Effector memory CD4-positive, alpha-beta T cell (primary cell): ENCODE data around the gene SH3D21.
A peak's percentile ranks its signal among the peaks of the same experiment; 100 is the strongest.

Experiments
- DNase-seq, 3 donors: peaks; one replicate each; pipeline ENCODE4 v3.0.0-alpha.2; 2020
- H3K27ac ChIP-seq: 2 replicates; pipeline ENCODE4 v1.7.0; 2013; ENCODE audit warnings: mild to moderate bottlenecking, low read length, moderate library complexity; ENCODE audit not compliant: insufficient read depth, poor library complexity, severe bottlenecking
- H3K27me3 ChIP-seq: replicated peaks from 2 replicates; pipeline ENCODE4 v1.7.0; 2013; ENCODE audit warnings: mild to moderate bottlenecking, low read length; ENCODE audit not compliant: insufficient read depth, control insufficient read depth, poor library complexity, severe bottlenecking
- H3K36me3 ChIP-seq: 2 replicates; pipeline ENCODE4 v1.7.0; 2013; ENCODE audit warnings: mild to moderate bottlenecking, low read length, moderate library complexity; ENCODE audit not compliant: control insufficient read depth, insufficient read depth
- H3K4me1 ChIP-seq: 2 replicates; pipeline ENCODE4 v1.7.0; 2013; ENCODE audit warnings: low read length, mild to moderate bottlenecking; ENCODE audit not compliant: control insufficient read depth, insufficient read depth, poor library complexity, severe bottlenecking
- H3K4me3 ChIP-seq: 2 replicates; pipeline ENCODE4 v1.7.0; 2013; ENCODE audit warnings: low read length, low read depth, mild to moderate bottlenecking; ENCODE audit not compliant: insufficient read depth, poor library complexity, severe bottlenecking
- H3K9me3 ChIP-seq: 2 replicates; pipeline ENCODE4 v1.7.0; 2013; ENCODE audit warnings: mild to moderate bottlenecking, low read length, moderate library complexity; ENCODE audit not compliant: control insufficient read depth

The SH3D21 gene

DNA sequence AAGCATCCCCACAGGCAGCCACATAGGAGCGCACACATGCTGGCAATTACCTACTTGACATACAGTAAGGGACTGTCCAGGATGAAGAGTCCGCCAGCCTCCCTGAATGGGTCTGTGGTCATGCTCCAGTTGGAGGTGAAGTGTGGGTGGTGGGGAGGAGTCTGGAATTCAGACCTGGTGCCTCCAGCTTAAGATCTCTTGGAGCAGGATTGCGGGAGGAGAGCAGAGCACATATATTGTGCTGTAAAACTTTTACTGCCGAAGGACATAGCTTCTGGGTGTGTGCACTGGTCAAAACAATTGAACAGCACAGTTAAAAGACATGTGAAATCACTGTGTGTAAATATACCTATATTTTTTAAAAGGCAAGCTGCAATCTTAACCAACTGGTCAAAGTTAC lies 61.6 kb downstream of the SH3D21 start:
- Histone ChIP-seq H3K36me3 (peaks cover 4% of the 10 kb centered on the region), H3K4me1 (peaks cover 32% of the 10 kb centered on the region), H3K4me3 (no peak overlapping the region), H3K27ac (peak overlapping the region; percentile 61), H3K27me3 (no peaks in the 10 kb centered on the region), H3K9me3 (no peaks in the 10 kb centered on the region)
- no peak for DNase-seq

DNA sequence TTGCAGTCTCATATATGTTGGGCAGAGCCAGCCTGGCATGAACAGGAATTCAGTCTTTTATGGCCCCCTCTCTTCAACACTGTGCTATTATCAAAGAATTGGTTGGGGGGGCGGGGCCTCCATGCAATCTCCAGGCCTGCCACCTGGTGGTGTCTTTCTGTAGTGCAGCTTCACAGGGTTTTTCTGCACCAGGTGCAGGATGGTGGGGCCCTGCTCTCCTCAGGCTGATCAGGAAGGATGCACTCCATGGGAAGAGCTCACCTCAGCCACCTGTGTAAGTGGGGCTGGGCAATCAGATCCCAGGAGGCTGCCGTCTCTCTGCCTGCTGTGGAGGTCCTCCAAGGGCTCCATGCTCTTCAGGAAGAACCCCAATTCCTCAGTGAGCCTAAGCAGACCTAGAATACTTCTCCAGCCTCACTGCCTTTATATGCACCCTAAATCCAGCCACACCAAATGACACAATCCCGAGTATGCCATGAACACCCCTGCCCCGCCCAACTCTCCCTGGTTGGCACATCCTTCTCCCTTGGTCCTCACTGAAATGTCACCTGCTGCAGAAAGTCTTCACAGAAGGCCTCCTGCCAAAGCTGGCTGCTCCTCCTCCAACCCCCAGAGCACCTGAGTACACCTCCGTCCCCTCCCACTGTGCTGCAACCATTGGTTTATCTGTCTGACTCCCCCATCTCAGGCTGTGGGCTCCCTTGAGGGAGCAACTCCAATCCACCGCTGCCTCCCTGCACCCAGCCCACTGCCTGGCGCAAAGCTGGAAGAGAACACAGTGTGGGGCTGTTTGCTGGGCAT lies 63.1 kb downstream of the SH3D21 start:
- Histone ChIP-seq H3K36me3 (no peaks in the 10 kb centered on the region), H3K27ac (peak overlapping the region; percentile 6), H3K4me1 (peaks cover 46% of the 10 kb centered on the region), H3K27me3 (no peaks in the 10 kb centered on the region), H3K4me3 (no peak overlapping the region), H3K9me3 (no peaks in the 10 kb centered on the region)
- DNase-seq, result peak; percentile 64 to 76 (median 68)
